ENCODE data around the gene PHEX.

Gene PHEX

DNA sequence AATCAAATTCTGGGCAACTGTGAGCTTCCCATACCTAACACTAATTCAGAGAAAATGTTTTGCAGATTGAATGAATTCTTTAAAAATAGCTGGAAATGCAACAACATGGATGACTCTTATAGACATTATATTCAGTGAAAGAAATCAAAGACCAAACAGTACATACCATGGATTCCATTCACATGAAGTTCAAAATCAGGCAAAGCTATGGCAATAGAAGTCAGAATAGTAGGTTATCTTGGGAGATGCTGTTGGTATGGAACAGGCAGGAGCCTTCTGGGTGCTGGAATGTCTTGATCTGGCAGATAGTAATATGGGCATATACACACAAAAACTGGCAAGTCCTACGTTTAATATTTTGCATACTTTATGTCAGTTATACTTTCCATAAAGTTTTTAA is 215.0 kb downstream of the PHEX start:
- TF ChIP-seq TCF12 (IDR thresholded peaks at IDR 0.05; ENCODE audit: low read depth), result no peak
- TF ChIP-seq, protein P1, sequence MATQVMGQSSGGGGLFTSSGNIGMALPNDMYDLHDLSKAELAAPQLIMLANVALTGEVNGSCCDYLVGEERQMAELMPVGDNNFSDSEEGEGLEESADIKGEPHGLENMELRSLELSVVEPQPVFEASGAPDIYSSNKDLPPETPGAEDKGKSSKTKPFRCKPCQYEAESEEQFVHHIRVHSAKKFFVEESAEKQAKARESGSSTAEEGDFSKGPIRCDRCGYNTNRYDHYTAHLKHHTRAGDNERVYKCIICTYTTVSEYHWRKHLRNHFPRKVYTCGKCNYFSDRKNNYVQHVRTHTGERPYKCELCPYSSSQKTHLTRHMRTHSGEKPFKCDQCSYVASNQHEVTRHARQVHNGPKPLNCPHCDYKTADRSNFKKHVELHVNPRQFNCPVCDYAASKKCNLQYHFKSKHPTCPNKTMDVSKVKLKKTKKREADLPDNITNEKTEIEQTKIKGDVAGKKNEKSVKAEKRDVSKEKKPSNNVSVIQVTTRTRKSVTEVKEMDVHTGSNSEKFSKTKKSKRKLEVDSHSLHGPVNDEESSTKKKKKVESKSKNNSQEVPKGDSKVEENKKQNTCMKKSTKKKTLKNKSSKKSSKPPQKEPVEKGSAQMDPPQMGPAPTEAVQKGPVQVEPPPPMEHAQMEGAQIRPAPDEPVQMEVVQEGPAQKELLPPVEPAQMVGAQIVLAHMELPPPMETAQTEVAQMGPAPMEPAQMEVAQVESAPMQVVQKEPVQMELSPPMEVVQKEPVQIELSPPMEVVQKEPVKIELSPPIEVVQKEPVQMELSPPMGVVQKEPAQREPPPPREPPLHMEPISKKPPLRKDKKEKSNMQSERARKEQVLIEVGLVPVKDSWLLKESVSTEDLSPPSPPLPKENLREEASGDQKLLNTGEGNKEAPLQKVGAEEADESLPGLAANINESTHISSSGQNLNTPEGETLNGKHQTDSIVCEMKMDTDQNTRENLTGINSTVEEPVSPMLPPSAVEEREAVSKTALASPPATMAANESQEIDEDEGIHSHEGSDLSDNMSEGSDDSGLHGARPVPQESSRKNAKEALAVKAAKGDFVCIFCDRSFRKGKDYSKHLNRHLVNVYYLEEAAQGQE (IDR thresholded peaks at IDR 0.05; ENCODE audit: low read depth), result no peak
- TF ChIP-seq TAF1 (IDR thresholded peaks at IDR 0.05; ENCODE audit: low read depth), result no peak
- TF ChIP-seq CREB1 (IDR thresholded peaks at IDR 0.05; ENCODE audit: low read depth), result no peak
- no peak for TF ChIP-seq EGR1 (IDR thresholded peaks at IDR 0.05)
- no peak for TF ChIP-seq YY1 (IDR thresholded peaks at IDR 0.05; ENCODE audit: low read depth)
- no peak for TF ChIP-seq RAD21 (IDR thresholded peaks at IDR 0.05; ENCODE audit: low read depth)

DNA sequence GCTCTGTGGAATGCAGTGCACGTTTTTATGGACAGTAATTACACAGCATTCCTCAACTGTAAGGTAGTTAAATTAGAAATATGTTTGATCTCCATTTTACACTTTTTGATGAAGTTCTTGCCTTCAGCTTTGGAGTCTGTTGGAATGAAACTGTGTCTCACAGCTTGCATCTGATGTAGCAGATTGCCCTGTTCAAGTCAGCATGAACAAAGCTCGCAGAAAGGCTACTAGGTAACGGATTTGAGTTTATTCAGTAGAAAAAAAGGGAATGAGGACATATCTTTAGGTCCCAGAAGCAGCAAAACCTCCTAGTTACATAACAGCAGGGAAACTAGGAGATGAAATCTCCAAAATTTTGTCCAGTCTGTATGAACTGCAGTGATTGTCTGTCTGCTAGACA is 216.3 kb downstream of the PHEX start:
- TF ChIP-seq EGR1 (IDR thresholded peaks at IDR 0.05), result no peak
- no peak for TF ChIP-seq ZBTB7A (IDR thresholded peaks at IDR 0.05; ENCODE audit: low read depth)
- TF ChIP-seq, protein P1 (IDR thresholded peaks at IDR 0.05; ENCODE audit: low read depth), result no peak
- no peak for TF ChIP-seq TAF1 (IDR thresholded peaks at IDR 0.05; ENCODE audit: low read depth)
- TF ChIP-seq, protein P2, sequence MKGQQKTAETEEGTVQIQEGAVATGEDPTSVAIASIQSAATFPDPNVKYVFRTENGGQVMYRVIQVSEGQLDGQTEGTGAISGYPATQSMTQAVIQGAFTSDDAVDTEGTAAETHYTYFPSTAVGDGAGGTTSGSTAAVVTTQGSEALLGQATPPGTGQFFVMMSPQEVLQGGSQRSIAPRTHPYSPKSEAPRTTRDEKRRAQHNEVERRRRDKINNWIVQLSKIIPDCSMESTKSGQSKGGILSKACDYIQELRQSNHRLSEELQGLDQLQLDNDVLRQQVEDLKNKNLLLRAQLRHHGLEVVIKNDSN (IDR thresholded peaks at IDR 0.05), result no peak
- no peak for TF ChIP-seq NFIC (IDR thresholded peaks at IDR 0.05)
- TF ChIP-seq FOXM1 (IDR thresholded peaks at IDR 0.05; ENCODE audit: borderline replicate concordance, low read depth), result no peak
- TF ChIP-seq EP300 (IDR thresholded peaks at IDR 0.05; ENCODE audit: borderline replicate concordance), result no peak
- TF ChIP-seq CEBPB (IDR thresholded peaks at IDR 0.05), result no peak

DNA sequence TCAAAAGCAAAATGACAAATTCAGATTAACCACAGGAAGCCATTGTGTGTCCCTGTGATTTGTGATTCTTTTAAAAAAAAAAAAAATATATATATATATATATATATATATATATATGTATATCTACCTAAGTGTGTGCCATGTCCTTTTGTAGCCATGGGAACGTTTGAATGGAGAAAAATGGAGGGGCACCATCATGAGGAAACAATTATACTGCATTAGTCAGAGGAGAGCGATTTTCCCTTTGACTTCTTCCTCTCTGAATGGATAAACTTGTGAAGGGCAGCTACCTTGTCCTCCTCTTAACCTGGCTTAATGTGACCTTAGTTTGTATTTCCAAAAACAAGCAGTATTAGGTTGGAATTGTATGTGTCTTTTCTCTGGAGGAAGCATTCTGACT is 217.2 kb downstream of the PHEX start:
- TF ChIP-seq FOXM1 (IDR thresholded peaks at IDR 0.05; ENCODE audit: borderline replicate concordance, low read depth) (no peak), TAF1 (IDR thresholded peaks at IDR 0.05; ENCODE audit: low read depth) (no peak)

DNA sequence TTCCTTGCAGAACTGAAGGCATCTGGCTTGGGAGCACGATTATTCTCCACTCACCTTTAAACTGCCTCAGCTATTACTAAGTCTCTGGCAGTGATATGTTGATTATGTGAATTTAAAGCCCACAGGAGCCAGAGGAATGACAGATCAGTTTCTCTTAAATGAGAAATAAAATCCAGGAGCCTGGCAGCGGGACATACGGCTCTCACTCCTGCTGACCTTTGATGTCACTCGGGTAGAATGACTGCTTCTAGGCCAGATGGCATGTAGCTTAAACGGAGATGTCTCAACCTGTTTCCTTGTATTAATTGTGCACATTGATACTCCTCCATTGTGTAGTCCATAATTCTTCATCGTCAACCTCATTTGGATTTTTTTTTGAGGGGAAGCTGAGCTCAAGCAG is 236.6 kb downstream of the PHEX start:
- TF ChIP-seq, protein P1 (IDR thresholded peaks at IDR 0.05; ENCODE audit: low read depth), result no peak
- TF ChIP-seq TCF12 (IDR thresholded peaks at IDR 0.05; ENCODE audit: low read depth), result no peak

DNA sequence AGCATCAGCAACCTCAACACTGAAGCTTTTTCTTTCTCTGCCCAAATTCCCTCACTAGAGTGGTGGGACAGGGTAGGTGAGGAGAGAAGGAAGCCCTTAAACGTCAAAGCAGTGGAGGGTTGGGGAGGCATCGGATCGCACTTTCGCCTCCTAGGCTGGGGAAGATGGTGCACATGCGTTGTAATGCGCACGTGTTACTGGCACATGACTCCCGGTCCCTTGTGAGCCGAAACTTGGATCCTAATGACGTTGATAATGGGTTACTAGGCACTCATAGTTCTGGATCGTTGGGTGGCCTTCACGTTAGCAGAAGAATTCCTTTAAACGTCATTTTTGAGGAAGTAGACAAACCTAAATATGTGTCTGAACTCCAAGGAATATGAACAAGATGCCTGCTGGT is 240.5 kb downstream of the PHEX start, which contains the start of gene CBLL2:
Gene CBLL2, plus strand, starts transcription at position 301 of the 400 bp plus-strand sequence. Its CDS starts 79 bp downstream, at position 380.
- TF ChIP-seq NFIC (IDR thresholded peaks at IDR 0.05), result no peak
- no peak for TF ChIP-seq ZBTB7A (IDR thresholded peaks at IDR 0.05; ENCODE audit: low read depth)

DNA sequence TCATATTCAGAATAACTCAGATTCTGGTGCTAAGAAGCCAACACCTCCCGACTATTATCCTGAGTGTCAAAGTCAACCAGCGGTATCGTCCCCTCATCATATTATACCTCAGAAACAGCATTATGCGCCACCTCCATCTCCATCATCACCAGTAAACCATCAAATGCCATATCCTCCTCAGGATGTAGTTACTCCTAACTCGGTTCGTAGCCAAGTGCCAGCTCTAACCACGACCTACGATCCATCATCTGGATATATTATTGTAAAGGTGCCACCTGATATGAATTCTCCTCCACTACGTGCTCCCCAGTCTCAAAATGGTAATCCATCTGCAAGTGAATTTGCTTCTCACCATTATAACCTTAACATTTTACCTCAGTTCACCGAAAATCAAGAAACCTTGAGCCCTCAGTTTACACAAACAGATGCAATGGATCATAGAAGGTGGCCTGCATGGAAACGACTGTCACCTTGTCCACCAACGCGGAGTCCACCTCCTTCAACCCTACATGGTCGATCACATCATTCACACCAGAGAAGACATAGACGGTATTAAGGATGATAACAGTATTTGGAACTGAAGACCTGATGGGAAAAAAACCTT is 241.7 kb downstream of the PHEX start:
- TF ChIP-seq NFIC (IDR thresholded peaks at IDR 0.05) (no peak), CREB1 (IDR thresholded peaks at IDR 0.05; ENCODE audit: low read depth) (no peak), ZBTB7A (IDR thresholded peaks at IDR 0.05; ENCODE audit: low read depth) (no peak), EP300 (IDR thresholded peaks at IDR 0.05; ENCODE audit: borderline replicate concordance) (no peak), TAF1 (IDR thresholded peaks at IDR 0.05; ENCODE audit: low read depth) (no peak), TEAD4 (IDR thresholded peaks at IDR 0.05) (no peak)
- TF ChIP-seq, protein P2 (IDR thresholded peaks at IDR 0.05), result no peak
- TF ChIP-seq, protein P1 (IDR thresholded peaks at IDR 0.05; ENCODE audit: low read depth), result no peak

All from Ishikawa (cell line).